C4-2B (cell line): Measurements from ENCODE around the gene TRAK1.

Experiments used
- CTCF ChIP-seq: fragments of 450-650 bp; conservative IDR thresholded peaks from 2 replicates; pipeline ENCODE4 v1.5.1; 2017; ENCODE audit warnings: mild to moderate bottlenecking
- ZFX ChIP-seq: fragments of 450-650 bp; IDR thresholded peaks from 2 replicates; pipeline ENCODE4 v1.6.1; 2017

DNA sequence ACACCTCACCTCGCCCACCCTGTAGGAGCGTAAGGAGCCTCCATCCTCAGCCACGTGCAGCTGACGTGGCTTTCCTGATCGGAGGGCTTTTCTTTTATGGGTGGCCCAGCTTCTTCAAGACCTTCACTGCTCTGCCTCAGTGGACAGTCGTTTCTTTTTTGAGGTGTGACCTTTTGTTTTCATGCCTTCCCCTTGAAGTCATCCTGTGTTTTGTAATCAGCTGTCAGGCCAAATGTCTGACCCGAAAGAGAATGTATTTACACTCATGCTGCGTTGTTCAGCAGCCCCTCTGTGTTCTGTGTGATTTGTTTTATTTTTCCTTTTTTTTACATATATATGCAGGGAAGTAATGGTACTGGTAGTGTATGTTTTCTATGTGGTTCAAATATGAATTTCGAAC is 133.0 kb downstream of the TRAK1 start:
- TF ChIP-seq CTCF (no peak), ZFX (no peak)
